GM10266 (cell line): Measurements from ENCODE around the gene GNA15.
"Not testable (repeated sequence)": the region's sequence is repeated elsewhere in the genome, so short reads cannot be mapped to it uniquely, and the experiment has no call there.

Source experiments
- DNase-seq: peaks from one replicate; pipeline ENCODE4 v3.0.0; 2012; ENCODE audit errors: extremely low spot score
- TF ChIP-seq, protein P1 (sequence below): IDR thresholded peaks from 2 replicates; pipeline ENCODE4 v1.5.1; 2012; ENCODE audit warnings: mild to moderate bottlenecking, low read depth; ENCODE audit not compliant: control insufficient read depth, insufficient read depth; ENCODE audit errors: missing control alignments

Gene GNA15

DNA sequence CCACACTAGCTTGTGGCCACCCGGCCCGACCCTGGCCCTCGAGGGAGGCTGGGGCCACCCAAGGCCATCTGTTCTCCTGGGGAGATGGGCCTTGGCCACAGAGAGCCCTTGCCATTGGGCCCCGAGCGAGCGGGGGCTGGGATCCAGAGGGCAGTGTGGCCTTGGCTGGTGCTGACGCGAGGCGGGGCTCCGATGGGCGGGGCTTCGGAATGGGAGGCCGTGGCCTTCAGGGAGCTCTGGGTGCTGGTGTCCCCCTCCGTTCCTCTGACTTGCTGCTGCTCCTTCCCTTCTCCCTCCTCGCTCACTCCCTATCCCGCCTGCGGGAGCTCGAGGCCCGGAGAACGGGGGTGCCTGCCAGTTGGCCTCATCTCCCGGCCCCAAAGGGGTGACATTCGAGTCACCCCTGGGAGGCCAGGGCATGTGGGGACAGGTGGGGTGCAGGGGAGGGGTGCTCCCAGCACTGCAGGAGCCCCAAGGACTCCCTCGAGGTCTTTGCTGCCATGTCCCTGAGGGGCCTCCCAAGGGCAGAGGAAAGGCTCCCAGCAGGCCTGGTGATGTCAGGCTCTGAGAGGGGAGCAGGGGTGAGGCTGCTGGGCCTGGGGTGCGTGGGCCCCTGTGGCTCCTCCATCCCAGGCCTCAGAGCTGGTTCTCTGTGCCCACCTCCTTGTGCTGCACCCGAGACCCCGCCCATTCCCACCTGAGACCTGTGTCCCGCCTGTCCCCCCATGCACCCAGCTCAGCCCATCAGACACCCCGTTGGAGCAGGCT is 54.1 kb downstream of the GNA15 start:
- no peak for DNase-seq
- TF ChIP-seq, protein P1, sequence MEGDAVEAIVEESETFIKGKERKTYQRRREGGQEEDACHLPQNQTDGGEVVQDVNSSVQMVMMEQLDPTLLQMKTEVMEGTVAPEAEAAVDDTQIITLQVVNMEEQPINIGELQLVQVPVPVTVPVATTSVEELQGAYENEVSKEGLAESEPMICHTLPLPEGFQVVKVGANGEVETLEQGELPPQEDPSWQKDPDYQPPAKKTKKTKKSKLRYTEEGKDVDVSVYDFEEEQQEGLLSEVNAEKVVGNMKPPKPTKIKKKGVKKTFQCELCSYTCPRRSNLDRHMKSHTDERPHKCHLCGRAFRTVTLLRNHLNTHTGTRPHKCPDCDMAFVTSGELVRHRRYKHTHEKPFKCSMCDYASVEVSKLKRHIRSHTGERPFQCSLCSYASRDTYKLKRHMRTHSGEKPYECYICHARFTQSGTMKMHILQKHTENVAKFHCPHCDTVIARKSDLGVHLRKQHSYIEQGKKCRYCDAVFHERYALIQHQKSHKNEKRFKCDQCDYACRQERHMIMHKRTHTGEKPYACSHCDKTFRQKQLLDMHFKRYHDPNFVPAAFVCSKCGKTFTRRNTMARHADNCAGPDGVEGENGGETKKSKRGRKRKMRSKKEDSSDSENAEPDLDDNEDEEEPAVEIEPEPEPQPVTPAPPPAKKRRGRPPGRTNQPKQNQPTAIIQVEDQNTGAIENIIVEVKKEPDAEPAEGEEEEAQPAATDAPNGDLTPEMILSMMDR = no peak

DNA sequence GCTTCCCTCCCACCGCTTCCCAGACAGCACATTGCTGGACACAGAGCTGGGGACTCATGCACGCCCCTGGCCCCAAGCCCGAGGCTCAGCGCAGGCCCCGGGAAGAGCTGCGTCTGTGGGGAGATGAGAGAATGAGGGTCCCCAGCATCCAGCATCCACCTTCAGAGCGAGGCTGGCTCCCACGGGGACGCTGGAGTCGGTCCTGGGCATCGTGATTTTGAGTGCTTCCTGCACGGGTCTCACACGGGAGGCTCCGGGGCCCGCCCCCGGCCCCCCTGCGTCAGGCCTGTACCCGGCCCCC is 54.6 kb downstream of the GNA15 start:
- TF ChIP-seq, protein P1 = no peak
- no peak for DNase-seq

GRCh38 chr19:3190921-3191805 is 55.3 kb downstream of the GNA15 start:
- TF ChIP-seq, protein P1 = no peak
- no peak for DNase-seq

GRCh38 chr19:3191806-3192104 is 55.9 kb downstream of the GNA15 start:
- DNase-seq = not testable (repeated sequence)

DNA sequence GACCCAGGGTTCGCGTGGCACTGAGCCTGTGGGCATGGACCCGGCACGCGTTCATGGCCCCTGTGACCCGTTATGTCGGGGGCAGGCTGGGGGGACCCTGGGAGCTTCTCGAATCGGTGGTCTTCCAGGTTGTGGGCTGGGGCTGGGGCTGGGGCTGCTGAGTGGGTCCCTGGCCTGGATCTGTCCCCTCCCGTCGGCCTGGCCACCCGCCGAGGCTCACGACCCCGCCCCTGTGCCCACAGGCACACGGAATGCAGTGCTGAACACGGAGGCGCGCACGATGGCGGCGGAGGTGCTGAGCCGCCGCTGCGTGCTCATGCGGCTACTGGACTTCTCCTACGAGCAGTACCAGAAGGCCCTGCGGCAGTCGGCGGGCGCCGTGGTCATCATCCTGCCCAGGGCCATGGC is 56.4 kb downstream of the GNA15 start:
- DNase-seq = no peak
- TF ChIP-seq, protein P1 = no peak

- no peak for DNase-seq
- TF ChIP-seq, protein P1 = no peak
Observed at GRCh38 chr19:3192684-3193083, 56.9 kb downstream of the GNA15 start.

- TF ChIP-seq, protein P1 = no peak
- DNase-seq = no peak
Observed at GRCh38 chr19:3193256-3194105, 57.6 kb downstream of the GNA15 start.
